Stimulated activated naive CD4-positive, alpha-beta T cell treated with Interleukin-2 at 50 U/mL for 16 hours (primary cell): Measurements from ENCODE around the gene USP21.
"Not testable (repeated sequence)": the region's sequence is repeated elsewhere in the genome, so short reads cannot be mapped to it uniquely, and the experiment has no call there.

Source experiments
- DNase-seq: peaks from one replicate; lab custom pipeline; 2025; lab: John Stamatoyannopoulos, UW

USP21 gene, protein sequence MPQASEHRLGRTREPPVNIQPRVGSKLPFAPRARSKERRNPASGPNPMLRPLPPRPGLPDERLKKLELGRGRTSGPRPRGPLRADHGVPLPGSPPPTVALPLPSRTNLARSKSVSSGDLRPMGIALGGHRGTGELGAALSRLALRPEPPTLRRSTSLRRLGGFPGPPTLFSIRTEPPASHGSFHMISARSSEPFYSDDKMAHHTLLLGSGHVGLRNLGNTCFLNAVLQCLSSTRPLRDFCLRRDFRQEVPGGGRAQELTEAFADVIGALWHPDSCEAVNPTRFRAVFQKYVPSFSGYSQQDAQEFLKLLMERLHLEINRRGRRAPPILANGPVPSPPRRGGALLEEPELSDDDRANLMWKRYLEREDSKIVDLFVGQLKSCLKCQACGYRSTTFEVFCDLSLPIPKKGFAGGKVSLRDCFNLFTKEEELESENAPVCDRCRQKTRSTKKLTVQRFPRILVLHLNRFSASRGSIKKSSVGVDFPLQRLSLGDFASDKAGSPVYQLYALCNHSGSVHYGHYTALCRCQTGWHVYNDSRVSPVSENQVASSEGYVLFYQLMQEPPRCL

DNA sequence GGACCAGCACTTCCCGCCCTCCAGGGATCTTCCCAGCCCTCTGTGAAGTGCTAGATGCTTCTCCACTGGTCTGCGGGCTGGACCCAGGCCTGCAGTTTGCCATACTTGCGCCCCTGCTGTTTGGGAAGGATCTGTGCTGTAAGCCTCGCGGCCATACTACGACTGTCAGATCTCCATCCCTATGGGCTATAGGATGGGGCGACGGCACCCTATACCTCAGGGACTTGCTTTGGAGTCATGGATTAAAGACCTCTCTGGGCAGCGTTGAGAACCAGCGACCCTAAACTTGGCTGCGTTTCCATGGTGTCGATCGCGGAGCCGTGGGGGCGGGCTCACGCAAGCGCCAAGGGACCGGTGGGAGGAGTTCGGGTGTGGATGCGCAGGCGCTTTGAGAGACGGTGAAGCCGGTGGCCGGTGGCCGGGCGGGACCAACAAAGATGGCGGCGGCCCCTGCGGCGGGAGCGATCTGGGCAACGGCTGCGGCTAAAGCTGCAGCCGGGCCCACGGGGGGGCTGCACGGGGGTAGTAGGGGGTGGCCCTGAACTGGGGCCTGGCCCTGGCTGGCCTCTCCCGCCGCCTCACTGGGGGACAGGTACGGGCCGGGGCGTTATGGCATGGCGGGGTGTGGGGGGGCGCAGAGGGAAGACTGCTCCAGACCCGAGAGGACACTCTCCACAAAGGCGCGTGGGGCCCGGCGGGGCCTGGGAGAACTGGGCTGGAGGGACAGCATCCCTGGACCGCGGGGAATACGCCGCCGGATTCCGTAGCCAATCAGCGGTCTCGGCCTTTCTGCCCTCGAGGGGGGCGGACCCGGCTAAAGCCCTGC, at the start of gene USP21:
USP21 (plus strand) TSS at position 414 of the 826 bp plus-strand sequence. CDS start 1,141 bp downstream, outside the sequence.
- DNase-seq: peak; percentile 86

DNA sequence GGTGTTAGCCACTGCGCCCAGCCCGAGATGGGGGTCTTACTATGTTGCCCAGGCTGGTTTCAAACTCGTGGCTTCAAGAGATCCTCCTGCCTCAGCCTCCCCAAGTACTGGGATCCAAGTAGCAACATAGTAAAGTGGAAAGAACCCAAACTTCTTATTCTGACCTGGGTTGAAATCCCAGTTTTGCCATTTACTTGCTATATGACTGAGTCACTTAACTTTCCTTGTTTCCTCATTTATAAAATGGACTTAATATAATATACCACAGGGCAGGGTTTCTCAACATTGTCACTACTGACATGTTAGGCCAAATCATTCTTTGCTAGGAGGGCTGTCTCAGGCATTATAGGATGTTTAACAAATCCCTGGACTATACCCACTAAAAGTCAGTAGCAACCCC, 48.2 kb upstream of the USP21 start:
- DNase-seq: no peak

DNA sequence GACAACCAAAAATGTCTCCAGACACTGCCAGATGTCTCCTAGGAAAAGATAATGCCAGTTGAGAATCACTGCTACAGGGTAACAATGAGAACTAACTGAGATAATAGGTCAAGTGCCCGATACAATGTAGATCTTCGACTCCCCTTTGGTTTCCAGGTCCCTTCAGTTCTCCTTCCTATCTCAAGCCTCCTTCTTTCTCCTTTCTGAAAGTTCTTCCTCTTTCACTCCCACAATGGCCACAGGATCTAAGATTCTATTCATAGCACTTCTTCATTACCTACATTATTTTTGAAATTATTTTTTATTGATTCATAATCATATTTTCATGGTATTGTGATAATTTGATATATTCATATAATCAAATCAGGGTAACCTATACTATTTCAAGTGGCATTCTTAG, 47.8 kb upstream of the USP21 start:
- no peak for DNase-seq

DNA sequence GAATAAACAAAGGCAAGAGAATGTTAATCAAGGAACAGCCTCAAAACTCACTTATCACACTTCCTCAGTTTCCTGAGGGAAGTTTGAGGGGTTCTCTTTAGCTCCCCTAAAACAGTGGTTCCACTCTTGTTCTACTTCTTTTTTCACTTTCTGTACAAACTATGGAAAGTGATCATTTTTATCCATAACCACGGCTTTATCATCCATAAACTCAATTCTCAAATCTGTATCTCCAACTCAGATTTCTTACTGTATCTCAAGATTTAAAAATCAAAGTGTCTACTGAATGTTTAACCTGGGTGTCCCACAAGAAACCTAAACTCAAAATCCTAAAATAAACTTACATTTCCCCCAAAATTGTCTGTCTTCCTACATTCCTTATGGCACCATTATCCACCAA, 45.4 kb upstream of the USP21 start:
- DNase-seq: no peak

GRCh38 chr1:161114556-161114955, 44.7 kb upstream of the USP21 start:
- DNase-seq: no peak

DNA sequence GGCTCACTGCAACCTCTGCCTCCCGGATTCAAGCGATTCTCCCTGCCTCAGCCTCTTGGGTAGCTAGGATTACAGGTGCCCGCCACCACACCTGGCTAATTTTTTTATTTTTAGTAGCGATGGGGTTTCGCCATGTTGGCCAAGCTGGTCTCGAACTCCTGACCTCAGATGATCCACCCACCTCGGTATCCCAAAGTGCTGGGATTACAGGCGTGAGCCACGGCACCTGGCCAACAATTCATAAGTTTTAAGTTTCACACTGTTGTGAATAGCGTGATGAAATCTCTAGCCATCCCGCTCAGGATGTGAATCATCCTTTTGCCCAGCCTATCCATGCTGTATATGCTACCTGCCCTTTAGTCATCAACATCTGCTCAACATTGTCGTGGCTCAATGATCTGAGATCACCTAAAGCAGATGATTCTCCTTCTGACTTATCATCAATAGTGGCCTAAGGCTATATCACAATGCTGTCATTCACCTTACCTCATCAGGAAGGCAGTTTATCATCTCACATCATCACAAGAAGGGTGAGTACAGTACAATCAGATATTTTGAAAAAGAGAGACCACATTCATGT, 44.1 kb upstream of the USP21 start:
- peak; percentile 16 for DNase-seq

DNA sequence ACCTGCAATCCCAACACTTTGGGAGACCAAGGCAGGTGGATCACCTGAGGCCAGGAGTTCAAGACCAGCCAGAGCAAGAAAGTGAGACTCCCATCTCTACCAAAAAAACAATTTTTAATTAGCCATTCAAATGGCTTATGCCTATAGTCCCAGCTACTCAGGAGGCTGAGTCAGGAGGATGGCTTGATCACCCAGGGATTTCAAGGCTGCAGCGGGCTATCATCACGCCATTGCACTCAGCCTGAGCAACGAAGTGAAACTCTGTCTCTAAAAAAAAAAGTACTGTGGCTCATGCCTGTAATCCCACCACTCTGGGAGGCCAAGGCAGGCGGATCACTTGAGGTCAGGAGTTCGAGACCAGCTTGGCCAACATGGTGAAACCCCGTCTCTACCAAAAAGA, 43.3 kb upstream of the USP21 start:
- not testable (repeated sequence) for DNase-seq

GRCh38 chr1:161117759-161118581, 41.3 kb upstream of the USP21 start, which contains the start of the genes NIT1 and PFDN2:
Gene NIT1 (plus strand): TSS chr1:161118105. CDS start chr1:161118177, 72 bp downstream.
Gene PFDN2 (minus strand): TSS chr1:161118037. CDS start chr1:161118026, 11 bp downstream.
- peak; percentile 85 for DNase-seq

DNA sequence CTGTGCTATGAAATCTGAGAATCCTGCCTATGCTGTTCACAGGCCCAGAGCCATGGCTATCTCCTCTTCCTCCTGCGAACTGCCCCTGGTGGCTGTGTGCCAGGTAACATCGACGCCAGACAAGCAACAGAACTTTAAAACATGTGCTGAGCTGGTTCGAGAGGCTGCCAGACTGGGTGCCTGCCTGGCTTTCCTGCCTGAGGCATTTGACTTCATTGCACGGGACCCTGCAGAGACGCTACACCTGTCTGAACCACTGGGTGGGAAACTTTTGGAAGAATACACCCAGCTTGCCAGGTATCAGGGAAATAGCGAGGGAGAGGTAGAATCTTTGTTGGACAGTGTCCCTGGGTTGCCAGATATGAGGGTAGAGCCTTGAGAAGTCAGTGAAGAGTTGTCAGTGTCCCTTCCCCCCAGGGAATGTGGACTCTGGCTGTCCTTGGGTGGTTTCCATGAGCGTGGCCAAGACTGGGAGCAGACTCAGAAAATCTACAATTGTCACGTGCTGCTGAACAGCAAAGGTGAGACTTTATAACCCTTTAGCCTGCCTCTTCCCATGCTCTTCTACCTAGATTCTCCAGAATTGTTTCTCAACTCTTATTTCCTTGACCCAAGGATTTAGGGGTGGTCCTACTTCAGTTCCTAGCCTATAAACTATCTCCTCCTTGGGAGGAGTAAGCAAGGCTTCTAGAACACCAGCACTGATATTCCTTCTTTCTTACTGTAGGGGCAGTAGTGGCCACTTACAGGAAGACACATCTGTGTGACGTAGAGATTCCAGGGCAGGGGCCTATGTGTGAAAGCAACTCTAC, 40.0 kb upstream of the USP21 start:
- peak; percentile 76 for DNase-seq

DNA sequence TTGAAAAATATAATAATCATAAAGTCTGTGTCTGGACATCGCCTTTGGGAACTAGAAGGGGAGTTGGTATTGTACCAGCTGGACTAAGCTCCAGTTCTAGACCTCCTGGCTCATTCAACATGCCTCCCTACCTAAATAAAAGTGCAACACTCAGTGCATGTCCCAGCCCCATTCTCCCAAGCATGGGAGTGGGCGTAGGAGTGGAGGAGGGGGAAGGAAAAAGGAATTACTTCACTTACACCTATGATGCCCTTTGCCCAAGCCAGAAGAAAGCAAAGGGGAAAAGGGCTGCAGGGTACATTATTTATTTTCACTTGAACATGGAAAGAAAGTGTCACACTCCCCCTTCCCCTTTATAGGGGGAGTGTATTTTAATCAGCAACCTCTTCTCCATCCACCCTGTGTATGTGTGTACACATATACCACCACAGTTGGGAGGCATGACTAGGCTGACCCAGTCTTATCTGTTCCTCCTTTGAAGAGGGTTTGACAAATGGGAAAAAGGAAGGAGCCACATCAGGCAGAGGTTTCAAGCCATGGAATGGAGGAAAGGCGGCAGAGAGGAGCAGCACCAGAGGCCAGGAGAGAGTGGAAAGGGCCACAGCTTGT, 38.2 kb upstream of the USP21 start:
- no peak for DNase-seq

GRCh38 chr1:161121834-161122233, 37.5 kb upstream of the USP21 start:
- no peak for DNase-seq

- no peak for DNase-seq
Observed at GRCh38 chr1:161122967-161123366, 36.3 kb upstream of the USP21 start.

GRCh38 chr1:161127649-161128048, 31.7 kb upstream of the USP21 start:
- no peak for DNase-seq

DNA sequence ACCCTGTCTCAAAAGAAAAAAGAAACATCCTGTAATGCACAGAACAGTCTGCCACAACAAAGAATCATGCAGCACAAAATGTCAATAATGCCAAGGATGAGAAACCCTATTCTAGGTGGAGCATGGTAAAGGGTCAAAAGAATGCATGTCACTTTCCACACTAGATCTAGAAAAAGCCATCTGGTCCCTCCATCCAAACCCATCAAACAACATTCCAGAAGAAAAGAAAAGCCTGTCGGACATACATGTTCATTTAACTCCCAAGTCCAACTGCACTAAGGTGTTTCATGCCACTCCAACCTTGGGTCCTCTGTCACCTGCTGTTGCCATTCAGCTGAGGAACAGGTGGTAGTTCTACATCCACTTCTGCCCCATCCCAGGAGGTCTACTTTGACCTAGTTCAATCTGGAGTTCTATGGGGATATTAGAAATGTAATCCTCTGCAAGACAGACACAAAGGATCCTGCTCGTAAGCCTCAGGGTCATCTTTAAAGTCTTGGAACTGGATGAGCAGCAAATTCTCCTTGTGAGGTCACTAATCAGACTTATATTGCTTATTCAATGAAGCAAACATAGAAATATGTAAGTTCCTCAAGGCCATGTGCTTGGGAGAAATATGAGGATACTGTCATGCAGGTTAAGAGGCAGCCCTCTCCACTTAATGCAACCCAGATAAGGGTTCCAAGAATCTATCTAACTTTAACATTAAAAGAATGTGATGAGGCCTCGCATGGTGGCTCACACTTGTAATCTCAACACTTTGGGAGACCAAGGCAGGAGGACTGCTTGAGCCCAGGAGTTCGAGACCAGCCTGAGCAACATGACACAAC, 30.5 kb upstream of the USP21 start:
- DNase-seq: no peak

- no peak for DNase-seq
Observed at GRCh38 chr1:161130266-161130665, 29.0 kb upstream of the USP21 start.

GRCh38 chr1:161131523-161132409, 27.5 kb upstream of the USP21 start:
- DNase-seq: no peak

DNA sequence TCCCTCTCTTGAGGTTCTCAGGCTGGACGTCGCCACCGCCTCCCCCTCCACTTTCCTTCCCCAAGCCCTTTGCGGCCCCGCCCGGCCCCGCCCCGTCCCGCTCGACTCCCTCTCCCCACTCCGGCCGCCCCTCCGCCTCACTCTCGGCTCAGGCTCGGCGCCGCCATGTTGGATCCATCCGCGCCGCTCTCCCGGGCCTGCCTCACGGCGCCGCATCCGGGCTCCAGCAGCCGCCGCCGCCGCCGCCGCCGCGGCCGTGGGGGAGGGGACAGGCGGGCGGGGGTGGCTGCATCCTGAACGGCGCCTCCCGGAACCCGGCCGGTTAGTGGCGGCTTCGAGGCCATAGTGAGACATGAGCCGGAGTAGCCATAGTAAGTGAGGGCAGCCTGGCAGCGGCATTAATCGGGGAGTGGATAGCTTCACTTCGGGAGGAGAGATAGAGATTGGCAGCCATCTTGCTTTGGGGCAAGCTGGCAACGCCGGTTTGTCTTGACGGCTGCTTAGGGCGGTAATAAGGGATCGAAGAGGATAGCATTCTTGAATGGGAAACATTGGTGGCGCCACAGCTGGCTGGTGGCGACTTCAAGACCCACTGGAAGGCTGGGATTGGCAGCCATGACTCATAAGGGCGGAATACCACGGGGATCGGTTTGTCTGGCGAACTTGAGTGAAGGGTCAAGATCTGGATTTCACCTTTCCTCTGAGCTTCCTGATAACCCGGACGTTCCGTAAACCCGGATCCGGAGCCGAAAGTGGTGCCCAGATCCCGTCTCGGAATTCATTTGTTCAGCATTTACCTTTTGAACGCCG, 26.7 kb upstream of the USP21 start, which contains the start of gene DEDD:
DEDD (minus strand) TSS at position 258 of the 810 bp plus-strand sequence. CDS start 8,205 bp downstream, outside the sequence.
- DNase-seq: peak; percentile 92
